GF-D8 (cell line): ENCODE results near the gene CMTM1.
"Not testable (repeated sequence)": the region's sequence is repeated elsewhere in the genome, so short reads cannot be mapped to it uniquely, and the experiment has no call there.

ENCODE experiments used
- DNase-seq: peaks from one replicate; lab custom pipeline; 2025; lab: John Stamatoyannopoulos, UW

CMTM1 gene

DNA sequence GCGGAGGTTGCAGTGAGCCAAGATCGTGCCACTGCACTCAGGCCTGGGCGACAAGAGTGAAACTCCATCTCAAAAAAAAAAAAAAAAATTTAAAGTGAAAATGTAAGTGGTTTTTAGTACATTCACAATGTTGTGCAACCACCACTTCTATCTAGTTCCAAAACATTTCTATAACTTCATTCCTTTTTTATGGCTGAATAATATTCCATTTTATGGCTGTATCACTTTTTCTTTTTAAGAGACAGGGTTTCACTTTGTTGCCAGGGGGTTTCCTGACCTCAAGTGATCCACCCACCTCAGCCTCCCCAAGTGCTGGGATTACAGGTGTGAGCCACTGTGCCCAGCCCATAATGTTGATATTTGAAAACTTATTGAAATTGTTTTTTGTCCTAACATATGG, 26.6 kb downstream of the CMTM1 start:
- DNase-seq, result no peak

DNA sequence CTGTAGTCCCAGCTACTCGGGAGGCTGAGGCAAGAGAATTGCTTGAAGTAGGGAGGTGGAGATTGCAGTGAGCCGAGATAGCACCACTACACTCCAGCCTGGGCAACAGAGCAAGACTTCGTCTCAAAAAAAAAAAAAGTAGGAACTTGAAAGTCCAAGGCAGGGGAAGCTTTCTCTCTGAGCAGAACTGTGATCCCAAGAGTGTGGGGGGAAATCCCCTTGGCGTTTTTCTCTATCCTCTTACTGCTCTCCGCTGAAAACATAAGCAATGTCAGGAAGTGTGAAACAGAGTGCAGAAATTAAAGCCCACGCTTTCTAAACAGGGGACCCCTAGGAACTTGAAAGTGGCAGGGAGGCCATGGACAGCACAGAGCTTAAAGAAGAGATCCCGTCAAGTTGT, 28.5 kb downstream of the CMTM1 start:
- no peak for DNase-seq

DNA sequence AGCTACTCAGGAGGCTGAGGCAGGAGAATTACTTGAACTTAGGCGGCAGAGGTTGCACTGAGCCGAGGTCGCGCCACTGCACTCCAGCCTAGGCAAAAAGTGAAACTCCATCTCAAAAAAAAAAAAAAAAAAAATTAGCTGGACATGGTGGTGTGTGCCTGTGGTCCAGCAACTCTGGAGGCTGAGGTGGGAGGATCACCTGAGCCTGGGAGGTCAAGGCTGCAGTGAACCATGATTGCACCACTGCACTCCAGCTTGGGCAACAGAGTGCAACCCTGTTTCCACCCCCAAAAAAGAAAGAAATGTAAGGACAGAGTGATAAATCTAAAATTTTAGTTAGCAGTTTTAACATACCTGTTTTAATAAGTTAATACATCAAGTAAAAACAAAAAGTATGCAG, 30.3 kb downstream of the CMTM1 start:
- DNase-seq, result not testable (repeated sequence)

DNA sequence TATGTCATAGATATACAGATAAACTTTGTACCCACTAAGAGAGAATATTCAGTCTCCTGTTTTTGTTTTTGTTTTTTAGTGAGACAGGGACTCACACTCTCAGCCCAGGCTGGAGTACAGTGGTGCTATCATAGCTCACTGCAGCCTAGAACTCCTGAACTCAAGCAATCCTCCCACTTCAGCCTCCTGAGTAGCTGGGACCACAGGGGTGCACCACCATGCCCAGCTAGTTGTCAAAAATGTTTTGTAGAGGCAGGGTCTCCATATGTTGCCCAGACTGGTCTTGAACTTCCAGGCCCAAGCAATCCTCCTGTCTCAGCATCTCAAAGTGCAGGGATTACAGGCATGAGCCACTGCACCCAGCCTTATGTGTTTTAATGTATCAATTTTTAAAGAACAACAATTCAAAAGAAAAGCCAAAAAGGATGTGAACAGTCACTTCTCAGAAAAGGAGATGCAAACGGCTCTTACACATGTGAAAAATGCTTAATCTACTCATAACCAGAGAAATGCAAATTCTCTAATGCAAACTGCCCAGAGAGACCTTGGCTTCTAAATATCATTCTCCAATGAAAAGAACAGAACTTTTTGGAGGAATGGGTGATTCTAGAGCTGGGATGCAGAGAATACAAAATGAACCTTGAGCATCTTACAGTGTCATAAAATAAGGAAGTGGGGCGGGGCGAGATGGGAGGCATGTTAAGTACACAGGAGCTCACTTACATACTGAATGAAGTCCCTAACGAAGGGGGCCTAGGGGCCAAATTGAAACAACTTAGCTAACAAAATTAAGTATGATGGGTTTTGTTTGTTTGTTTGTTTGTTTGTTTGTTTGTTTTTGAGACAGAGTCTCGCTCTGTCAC, 31.0 kb downstream of the CMTM1 start:
- no peak for DNase-seq

GRCh38 chr16:66598111-66598510, 31.9 kb downstream of the CMTM1 start:
- no peak for DNase-seq

DNA sequence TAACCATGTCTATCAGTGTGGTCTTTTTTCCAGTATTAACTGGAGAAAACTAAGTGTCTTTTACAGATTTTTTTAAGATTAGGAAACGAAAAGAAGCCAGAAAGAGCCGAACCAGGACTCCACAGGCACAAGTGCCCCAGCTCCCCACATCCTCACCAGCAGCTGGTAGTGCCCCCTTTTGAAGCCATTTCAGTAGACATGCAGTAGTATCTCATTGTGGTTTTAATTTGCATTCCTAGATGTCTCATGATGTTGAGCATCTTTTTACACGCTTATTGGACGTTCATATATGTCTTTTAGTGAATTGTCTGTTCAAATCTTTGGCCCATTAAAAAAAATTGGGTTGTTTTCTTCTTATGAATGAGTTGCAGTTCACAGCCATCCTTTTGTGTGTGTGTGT, 33.5 kb downstream of the CMTM1 start:
- no peak for DNase-seq

GRCh38 chr16:66600477-66600876, 34.2 kb downstream of the CMTM1 start:
- DNase-seq, result no peak

GRCh38 chr16:66601471-66601870, 35.2 kb downstream of the CMTM1 start:
- no peak for DNase-seq

- peak; percentile 60 for DNase-seq
Observed at GRCh38 chr16:66603537-66604375, 37.5 kb downstream of the CMTM1 start.

DNA sequence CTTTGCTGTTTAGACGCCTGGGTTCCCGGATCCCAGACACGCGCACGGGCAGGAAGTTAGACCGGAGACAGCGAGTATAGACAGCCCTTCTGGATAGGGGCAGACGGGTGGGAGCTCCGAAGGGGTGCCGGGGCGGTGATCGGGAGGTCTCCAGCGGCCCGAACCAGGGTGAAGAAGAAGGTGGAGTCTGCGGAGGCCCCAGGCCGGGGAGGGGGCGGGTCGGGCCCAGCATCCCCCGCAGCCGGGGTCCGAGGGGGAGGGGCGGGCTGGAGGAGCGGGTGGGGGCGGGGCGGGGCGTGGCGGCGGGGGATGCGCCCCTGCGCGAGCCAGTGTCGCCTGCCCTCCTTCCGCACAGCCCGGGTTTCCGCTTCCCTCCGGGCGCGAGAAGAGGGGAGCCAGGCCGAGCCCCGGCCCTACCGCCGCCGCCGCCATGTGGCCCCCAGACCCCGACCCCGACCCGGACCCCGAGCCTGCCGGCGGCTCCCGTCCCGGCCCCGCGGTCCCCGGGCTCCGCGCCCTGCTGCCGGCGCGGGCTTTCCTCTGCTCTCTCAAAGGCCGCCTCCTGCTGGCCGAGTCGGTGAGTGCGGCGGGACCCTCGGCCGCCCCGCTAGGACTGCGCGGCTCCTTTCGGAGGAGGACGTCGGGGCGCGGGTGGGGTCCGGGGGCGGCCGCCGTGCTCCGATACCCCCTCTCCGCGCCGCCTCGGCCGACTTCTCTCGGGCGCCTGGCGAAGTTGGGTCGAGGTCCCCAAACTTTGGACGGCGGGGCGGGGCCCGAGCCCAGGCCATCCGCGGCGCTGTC, 38.3 kb downstream of the CMTM1 start, which contains the start of gene CMTM3:
CMTM3 (plus strand) TSS at position 329 of the 801 bp plus-strand sequence; CDS start at position 431, 102 bp downstream.
- peak; percentile 38 for DNase-seq

DNA sequence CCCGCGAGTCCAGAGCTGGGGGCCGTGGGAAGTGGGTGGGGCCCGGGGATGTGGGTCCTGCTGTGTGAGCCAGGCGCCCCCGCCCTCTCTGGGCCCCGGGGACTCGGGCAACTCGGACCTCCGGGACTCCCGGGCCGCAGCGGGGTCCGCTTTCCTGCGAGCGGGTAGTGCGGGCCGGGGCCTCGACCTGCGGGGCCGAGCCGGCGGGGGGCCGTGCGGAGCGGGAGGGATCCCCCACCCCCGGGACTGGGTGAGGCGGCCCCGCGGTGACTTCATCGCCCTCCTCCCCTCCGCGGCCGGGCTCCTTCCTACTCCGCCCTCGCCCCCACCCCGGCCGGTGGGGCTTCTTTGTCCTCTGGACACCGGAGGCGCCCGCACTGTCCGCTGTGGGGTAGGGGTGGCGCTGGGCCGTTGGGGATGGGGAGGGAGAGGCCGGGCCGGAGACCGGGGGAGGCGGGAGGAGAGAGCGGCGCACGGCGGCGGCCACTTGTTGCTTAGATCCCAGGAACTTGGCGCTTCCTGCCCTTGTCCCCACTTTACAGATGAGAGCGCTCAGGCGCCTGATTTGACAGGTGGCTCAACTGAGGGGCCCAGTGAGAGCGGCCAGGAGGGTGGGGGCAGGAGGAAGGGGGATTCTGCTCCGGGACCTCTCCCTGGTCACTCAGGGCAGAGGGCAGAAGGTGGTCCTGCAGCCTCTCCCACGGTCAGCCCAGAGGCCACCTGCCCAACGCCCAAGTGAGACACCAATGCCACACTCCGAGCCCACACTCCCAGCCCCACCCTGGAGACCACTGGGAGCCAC, 39.1 kb downstream of the CMTM1 start:
- no peak for DNase-seq

- no peak for DNase-seq
Observed at GRCh38 chr16:66605979-66606751, 39.9 kb downstream of the CMTM1 start.

DNA sequence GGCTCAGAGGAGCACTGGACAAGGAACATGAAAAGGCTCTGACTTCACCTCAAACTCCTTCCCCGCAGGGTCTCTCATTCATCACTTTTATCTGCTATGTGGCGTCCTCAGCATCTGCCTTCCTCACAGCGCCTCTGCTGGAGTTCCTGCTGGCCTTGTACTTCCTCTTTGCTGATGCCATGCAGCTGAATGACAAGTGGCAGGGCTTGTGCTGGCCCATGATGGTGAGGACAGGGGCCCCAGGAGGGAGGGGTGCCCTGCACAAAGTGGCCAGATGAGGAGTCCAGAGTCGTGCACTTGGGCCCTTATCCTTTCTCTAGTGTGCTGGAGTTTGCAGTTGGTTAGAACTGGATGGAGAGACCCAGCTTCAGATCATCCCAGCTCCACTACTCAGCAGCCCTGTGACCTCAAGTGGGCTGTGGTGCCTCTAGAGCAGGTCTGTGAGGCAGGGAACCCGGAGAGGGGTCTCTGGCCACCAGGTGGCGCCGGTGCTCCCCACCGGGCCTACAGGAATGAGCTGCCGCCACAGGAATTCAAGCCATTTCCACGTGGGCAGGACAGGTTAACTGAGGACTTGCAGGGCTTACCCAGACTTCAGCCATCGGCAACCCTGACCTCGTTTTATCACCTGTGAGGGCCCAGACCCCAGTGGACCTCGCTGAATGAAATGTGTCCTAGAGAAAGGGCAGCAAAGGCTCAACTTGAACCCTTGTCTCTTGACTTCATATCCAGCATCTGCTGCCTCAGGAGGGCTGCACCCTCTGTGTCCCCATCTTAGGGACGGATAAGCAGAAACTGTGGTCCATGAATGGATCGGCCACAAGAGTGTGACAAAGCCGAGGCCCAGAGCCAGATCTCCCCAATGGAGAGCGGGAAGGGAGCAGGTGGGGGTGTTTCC, 42.3 kb downstream of the CMTM1 start:
- peak; percentile 54 for DNase-seq

- no peak for DNase-seq
Observed at GRCh38 chr16:66609139-66609510, 42.9 kb downstream of the CMTM1 start.

- no peak for DNase-seq
Observed at GRCh38 chr16:66610111-66610820, 44.0 kb downstream of the CMTM1 start.

GRCh38 chr16:66611911-66612310, 45.7 kb downstream of the CMTM1 start:
- DNase-seq, result not testable (repeated sequence)

- no peak for DNase-seq
Observed at GRCh38 chr16:66612422-66612821, 46.2 kb downstream of the CMTM1 start.

DNA sequence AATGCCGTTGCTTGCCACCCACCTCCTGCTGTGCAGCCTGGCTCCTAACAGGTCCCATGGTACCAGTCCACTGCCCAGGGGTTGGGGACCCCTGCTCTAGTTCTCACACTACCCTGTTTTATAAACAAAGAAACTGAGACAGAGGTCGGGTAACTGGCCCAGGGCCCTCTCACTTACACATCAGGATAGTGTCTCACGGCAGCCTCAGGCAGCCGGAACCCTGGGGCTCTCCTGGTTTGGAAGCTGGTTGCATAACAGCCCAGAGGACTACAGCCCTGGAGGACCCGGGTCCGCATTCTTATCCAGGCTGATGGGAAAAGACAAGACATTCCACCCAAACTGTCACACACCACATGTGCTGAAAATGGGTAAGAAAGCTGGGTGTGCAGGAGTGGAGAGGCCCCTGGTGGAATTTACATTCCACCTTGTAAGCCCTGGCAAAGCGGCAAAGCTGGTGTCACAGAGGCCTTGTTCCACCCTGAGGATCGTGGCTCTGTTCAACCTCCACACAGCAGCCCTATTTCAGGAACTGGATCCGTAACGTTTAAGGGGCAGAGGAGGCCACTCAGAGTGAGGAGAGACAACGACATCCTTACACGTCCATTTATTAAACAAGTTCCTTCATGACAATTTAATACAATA, 48.0 kb downstream of the CMTM1 start:
- no peak for DNase-seq
